GM19438 (cell line): ENCODE data around the gene MAPKAP1.
"Not testable (repeated sequence)": the region's sequence is repeated elsewhere in the genome, so short reads cannot be mapped to it uniquely, and the experiment has no call there.

ENCODE experiments used
- ATAC-seq: cut with Tn5 transposase; IDR thresholded peaks from one replicate; pipeline ENCODE4 v1.9.1; 2021; ENCODE audit warnings: low read depth; ENCODE audit not compliant: unreplicated experiment

MAPKAP1 gene

DNA sequence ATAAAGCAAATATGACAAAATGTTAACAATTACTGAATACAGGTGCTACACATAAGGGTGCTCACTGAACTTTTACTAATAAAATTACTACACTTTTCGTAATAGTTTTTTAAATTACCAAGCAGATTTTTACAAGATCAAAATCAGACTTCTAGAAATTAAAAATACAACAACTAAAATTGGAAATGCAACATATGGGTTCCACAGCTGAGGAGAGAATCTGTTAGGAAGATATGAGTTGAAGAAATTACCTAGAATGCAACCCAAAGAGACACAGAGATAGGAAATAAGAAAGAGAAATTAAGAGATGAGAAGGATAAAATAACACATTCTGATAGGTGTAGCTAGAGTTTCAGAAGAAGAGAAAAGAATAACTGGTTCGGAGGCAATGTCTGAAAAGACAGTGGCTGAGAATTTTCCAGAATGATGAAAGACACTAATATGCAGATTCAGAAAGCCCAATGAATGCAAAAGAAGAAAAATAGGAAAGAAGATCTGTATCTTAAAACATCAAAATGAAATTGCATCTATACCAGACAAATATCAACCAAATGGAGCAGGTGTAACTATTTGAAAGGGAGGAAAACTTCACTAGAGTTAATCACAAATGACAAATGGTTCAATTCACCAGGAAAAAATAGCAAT is 95.8 kb downstream of the MAPKAP1 start:
- no peak for ATAC-seq

- ATAC-seq, result no peak
Observed at GRCh38 chr9:125609744-125610143, 97.3 kb downstream of the MAPKAP1 start.

GRCh38 chr9:125608489-125609224 is 98.4 kb downstream of the MAPKAP1 start:
- no peak for ATAC-seq

DNA sequence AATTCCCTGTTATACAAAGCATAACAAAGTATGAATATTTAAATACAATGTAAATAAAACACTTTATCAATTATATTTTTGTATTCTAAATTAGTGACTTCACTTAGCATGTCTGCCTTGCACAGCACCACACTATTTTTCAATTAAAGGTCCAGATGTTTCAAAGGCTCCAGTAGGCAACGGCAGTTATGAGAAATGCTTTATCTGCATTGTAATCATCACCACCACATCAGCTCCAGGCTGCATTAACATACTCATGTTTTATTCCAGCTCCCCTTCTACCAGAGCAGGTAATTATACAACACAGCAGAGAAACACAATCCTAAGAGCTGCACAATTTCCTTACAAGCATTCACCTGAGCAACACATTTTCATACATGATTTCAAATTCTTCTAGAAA is 102.8 kb downstream of the MAPKAP1 start:
- ATAC-seq, result no peak

- ATAC-seq, result no peak
Observed at GRCh38 chr9:125603478-125604021, 103.5 kb downstream of the MAPKAP1 start.

GRCh38 chr9:125601961-125602360 is 105.0 kb downstream of the MAPKAP1 start:
- no peak for ATAC-seq

DNA sequence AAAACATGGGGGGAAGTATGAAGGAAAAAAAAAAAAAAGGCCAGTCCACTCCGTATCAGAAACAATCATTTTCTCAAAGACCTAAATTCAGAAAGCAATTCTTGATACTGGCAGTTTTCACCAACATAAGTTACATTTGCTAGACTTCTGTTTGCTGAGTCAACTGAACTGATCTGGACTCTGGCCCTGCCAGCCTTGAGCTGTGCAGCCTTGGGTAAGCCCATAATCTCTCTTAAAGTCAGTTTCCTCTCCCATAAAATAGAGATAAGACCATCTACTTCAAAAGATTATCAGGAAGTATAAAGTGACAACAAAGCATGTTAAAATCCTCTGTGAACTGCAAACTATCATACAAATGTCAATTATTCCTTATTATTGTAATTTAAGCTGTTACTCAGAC is 106.8 kb downstream of the MAPKAP1 start:
- ATAC-seq, result no peak

DNA sequence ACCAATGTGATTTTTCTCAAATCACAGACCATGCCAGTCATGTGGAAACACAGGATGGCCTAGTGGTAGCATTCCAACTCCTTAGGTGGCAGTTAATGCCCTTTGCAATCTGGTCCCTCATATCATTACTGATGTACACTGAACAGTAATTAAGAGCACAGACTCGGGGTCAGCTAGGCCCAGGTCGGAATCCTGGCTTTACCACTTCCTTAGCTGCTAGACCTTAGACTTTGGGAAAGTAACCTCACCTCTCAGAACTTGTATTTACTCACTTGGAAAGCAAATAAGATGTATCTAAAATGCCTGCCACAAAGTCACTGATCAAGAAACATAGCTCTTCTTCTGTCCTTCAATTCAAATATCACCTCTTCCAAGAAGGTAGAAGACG is 112.8 kb downstream of the MAPKAP1 start:
- no peak for ATAC-seq

GRCh38 chr9:125593581-125594222 is 113.3 kb downstream of the MAPKAP1 start:
- no peak for ATAC-seq

DNA sequence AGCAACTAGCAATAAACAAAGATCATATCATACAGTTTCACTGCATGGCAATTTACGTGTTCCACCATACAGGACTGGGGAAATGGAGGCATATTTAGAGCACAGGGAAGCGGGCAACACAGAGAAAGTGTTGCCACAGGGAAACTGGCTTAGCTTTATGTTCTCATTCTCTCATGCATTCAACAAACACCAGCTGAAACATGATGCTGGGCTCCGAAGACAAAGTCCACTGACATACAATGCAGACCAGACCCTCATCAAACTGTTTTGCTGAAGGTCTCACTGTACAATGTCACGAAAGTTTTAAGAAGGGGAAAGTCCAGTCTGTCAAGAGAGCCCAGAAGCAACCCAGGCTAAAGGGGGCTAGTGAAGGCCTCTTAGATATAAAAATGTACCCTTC is 115.1 kb downstream of the MAPKAP1 start:
- ATAC-seq, result no peak

DNA sequence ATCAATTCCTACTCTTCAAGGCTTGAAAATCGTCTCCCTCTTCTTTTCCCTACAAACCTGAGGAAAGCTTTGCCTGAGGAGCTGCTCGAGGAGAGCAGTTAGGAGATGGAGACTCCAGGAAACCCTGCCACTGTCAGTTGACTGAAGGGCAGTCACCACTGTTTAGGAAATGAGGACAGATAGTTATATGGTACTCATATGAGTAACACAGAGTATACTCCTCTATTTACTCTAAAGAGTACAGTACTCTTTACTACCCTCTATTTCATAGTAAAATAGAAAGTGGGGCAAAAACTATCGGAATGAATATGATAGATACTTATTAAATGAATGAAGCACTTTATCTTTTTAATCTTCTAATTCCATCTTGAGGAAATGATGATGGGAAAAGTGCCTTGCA is 115.8 kb downstream of the MAPKAP1 start:
- ATAC-seq, result no peak

- no peak for ATAC-seq
Observed at GRCh38 chr9:125589287-125589686, 117.7 kb downstream of the MAPKAP1 start.

- ATAC-seq, result no peak
Observed at GRCh38 chr9:125587819-125588460, 119.1 kb downstream of the MAPKAP1 start.

DNA sequence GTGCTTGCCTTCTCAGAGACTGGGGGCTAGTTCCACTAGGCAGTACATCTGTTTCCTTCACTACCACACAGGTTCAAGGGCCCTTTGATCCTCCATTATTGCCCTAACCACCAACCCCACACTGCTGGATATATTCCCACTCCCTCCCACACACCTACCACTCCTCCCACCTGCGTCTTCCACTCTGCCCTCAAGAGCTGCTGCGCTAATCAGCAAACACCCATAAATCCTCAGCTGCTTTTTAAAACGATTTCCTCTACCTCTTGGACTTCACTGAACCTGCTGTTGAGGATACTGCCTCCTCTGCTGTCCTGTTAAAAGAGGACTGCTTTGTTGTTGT is 120.9 kb downstream of the MAPKAP1 start:
- no peak for ATAC-seq

DNA sequence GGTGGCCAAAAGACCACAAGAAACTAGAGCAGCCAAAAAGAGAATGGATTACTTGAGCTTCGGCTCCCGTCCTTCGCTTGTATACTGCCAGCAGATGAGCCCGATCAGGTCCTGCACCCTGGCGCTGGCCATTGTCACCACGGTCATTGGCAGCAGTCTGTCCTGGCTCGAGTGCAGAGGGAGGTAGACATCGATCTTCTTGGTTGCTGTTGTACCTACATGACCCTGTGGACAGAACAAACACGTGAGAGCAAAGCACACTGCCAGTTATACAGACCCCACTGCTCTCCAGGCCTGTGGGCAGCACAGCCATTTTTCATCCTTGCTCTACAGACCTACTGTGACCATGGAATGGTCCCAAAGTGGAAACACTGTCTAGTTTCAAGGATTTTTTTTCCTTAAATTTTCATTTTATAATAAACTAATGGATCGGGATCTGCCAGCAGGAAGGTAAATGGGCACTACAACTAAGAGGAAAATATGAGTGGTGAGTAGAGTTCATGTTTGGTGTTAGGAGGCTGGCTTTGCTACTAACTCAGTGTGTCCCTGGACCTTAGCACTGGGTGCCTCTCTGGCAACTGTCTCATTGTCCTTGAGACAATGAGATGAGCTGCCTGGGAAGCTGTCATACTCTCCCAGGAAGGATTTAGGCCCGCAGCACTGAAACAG is 121.4 kb downstream of the MAPKAP1 start:
- no peak for ATAC-seq

- no peak for ATAC-seq
Observed at GRCh38 chr9:125580701-125581286, 126.2 kb downstream of the MAPKAP1 start.

DNA sequence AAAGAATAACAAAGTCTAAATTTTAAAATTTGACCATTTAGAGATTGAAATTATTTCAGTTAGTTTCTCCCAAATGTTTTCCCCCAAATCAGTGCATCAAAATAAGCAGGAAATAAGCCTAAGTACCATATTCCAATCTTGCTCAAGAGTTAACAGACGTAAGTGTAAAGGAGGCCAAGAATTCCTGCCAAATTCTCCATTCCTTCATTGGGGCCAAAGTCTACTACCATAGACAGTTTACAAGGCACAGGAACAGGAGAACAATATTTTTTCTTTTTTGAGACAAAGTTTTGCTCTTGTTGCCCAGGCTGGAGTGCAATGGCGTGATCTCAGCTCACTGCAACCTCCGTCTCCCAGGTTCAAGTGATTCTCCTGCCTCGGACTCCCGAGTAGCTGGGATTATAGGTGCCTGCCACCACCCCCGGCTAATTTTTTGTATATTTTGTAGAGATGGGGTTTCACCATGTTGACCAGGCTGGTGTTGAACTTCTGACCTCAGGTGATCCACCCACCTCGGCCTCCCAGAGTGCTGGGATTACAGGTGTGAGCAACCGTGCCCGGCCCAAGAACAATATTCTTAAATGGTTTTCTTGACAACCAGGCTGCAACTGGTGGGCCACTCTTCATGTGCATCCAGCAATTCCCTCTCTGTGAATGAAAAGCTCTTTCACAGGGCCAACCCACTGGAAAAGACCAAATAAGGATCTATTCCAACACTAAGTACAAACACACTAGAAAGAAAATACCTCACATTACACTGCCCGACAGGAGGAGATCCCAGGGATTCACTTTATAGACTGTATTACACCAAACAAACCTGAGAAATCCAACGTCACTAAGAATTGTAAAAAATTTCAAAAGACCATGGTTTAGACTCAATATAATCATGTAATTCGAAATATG is 127.7 kb downstream of the MAPKAP1 start:
- ATAC-seq, result no peak

GRCh38 chr9:125574126-125574877 is 132.7 kb downstream of the MAPKAP1 start:
- no peak for ATAC-seq

- not testable (repeated sequence) for ATAC-seq
Observed at GRCh38 chr9:125572461-125572860, 134.5 kb downstream of the MAPKAP1 start.
